Stimulated activated naive B cell treated with anti-CD40 and anti-IgM and Interleukin-4, amounts not matched to agents 10 μg/mL and 1 μg/mL and 100 μg/mL, for 72 hours (primary cell): ENCODE data around the gene NCOA6.
"Not testable (repeated sequence)": the region's sequence is repeated elsewhere in the genome, so short reads cannot be mapped to it uniquely, and the experiment has no call there.

Experiments
- ATAC-seq, 2 donors: fragments of 150-1000 bp; cut with Tn5 transposase; replicated peaks; 2 replicates each; pipeline ENCODE4 v1.10.0; 2021; ENCODE audit warnings: moderate library complexity in 1 of 2
- DNase-seq: peaks from one replicate; pipeline ENCODE4 v3.0.0; 2021
- H3K27ac Mint-ChIP-seq: one replicate; pipeline ENCODE4 v1.8.0; 2022; ENCODE audit warnings: mild to moderate bottlenecking, mixed read lengths
- H3K27me3 Mint-ChIP-seq, 2 donors: one replicate each; pipeline ENCODE4 v1.8.0; 2022; ENCODE audit warnings: mixed read lengths in 2 of 2
- H3K36me3 Mint-ChIP-seq, 2 donors: one replicate each; pipeline ENCODE4 v1.8.0; 2022; ENCODE audit warnings: mixed read lengths in 2 of 2, mild to moderate bottlenecking in 1 of 2
- H3K4me1 Mint-ChIP-seq, 2 donors: one replicate each; pipeline ENCODE4 v1.8.0; 2022; ENCODE audit warnings: mixed read lengths in 2 of 2, mild to moderate bottlenecking in 1 of 2
- H3K4me3 Mint-ChIP-seq, 2 donors: one replicate each; pipeline ENCODE4 v1.8.0; 2022; ENCODE audit warnings: mild to moderate bottlenecking in 2 of 2, mixed read lengths in 2 of 2, moderate library complexity in 1 of 2
- H3K9me3 Mint-ChIP-seq, 2 donors: one replicate each; pipeline ENCODE4 v1.8.0; 2022; ENCODE audit warnings: mixed read lengths in 2 of 2, mild to moderate bottlenecking in 1 of 2

Gene NCOA6

DNA sequence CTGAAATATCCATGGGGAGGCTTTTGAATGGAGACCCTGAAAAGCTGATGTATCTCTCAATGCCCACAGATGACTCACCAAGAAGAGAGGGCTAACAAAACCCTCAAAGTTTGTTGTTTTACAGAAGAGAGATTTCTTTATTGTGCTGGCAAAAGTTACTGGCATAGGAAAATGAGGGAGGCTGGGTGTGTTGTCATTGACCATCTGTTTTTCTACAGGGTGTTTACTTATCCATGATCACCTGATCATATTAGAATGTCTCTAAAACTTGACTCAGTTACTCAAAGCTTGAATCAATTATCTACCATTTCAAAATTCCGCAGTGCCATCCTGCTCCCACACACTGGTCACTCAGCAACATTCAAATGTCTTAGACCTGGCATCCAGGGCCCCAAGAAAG, 9.8 kb downstream of the NCOA6 start:
- H3K4me3 Mint-ChIP-seq = no peak overlapping the region
- no peak for ATAC-seq
- H3K9me3 Mint-ChIP-seq = no peaks in the 10 kb centered on the region
- no peaks in the 10 kb centered on the region for H3K27me3 Mint-ChIP-seq
- H3K36me3 Mint-ChIP-seq = no peaks in the 10 kb centered on the region
- DNase-seq = no peak
- H3K4me1 Mint-ChIP-seq = peaks cover 11 to 40% of the 10 kb centered on the region in 2 donors
- no peak overlapping the region for H3K27ac Mint-ChIP-seq

DNA sequence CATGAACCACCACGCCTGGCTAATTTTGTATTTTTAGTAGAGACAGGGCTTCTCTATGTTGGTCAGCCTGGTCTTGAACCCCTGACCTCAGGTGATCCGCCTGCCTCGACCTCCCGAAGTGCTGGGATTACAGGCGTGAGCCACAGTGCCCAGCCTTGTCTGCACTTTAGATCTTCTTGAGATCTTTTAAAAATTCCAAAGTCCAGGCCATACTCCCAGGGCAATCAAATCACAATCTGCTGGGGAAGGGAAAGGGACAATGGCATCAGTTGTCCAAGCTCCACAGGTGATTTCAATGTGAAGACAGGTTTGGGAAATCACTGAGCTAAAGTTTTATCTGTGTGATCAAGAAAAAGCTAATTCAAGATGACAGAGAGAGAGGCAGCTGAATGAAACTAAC, 16.9 kb downstream of the NCOA6 start:
- no peaks in the 10 kb centered on the region for H3K9me3 Mint-ChIP-seq
- ATAC-seq (no peak), DNase-seq (no peak)
- H3K27ac Mint-ChIP-seq = no peak overlapping the region
- peaks cover 0 to 8% of the 10 kb centered on the region in 2 donors for H3K36me3 Mint-ChIP-seq
- no peak overlapping the region for H3K4me3 Mint-ChIP-seq
- H3K27me3 Mint-ChIP-seq = no peaks in the 10 kb centered on the region
- H3K4me1 Mint-ChIP-seq = peaks cover 10 to 29% of the 10 kb centered on the region in 2 donors

DNA sequence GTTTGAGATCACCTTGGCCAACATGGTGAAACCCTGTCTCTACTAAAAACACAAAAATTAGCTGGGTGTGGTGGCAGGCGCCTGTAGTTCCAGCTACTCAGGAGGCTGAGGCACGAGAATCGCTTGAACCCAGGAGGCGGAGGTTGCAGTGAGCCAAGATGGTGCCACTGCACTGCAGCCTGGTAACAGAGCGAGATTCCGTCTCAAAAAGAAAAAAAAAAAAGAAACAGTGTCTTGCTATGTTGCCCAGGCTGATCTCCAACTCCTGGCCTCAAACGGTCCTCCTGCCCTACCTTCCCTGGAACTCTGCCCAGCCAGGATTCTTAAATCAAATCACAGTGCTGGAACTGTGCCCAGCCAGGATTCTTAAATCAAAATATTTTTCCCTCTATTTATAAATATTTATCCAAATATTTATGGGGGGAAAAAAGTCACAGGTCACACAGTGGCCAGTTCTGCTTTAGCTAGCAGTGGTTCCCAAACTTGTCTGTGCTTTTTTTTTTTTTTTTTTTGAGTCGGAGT, 17.4 kb downstream of the NCOA6 start:
- peaks cover 10 to 29% of the 10 kb centered on the region in 2 donors for H3K4me1 Mint-ChIP-seq
- H3K27me3 Mint-ChIP-seq, H3K9me3 Mint-ChIP-seq, H3K4me3 Mint-ChIP-seq, H3K27ac Mint-ChIP-seq, DNase-seq, ATAC-seq, H3K36me3 Mint-ChIP-seq: not testable (repeated sequence)

DNA sequence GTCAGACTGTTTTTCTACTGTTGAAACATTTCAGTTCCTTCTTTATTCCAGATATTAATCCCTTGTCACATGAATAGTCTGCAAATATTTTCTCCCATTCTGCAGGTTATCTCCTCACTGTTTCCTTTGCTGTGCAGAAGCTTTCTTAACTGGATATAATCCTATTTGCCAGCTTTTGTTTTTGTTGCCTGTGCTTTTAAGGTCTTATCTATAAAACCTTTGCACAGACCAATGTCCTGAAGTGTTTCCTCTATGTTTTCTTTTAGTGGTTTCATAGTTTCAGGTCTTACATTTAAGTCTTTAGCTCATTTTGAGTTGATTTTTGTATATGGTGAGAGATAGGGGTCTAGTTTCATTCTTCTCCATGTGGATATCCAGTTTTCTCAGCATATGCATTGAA, 19.2 kb downstream of the NCOA6 start:
- peak overlapping the region; percentile 63 for H3K27ac Mint-ChIP-seq
- peaks cover 14 to 38% of the 10 kb centered on the region in 2 donors for H3K4me1 Mint-ChIP-seq
- ATAC-seq (no peak), DNase-seq (no peak)
- H3K36me3 Mint-ChIP-seq = peaks cover 2 to 16% of the 10 kb centered on the region in 2 donors
- no peak overlapping the region for H3K4me3 Mint-ChIP-seq
- H3K27me3 Mint-ChIP-seq = no peaks in the 10 kb centered on the region
- H3K9me3 Mint-ChIP-seq = no peaks in the 10 kb centered on the region

DNA sequence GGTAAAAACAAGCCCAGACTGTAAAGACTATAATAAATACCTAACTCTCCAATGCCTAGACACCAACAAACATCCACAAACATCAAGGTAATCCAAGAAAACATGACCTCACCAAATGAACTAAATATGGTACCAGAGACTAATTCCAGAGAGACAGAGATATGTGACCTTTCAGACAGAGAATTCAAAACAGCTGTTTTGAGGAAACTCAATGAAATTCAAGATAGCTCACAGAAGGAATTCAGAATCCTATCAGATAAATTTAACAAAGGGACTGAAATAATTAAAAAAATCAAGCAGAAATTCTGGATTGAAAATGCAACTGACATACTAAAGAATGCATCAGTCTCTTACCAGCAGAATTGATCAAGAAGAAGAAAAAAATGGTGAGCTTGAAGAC, 26.6 kb downstream of the NCOA6 start:
- H3K36me3 Mint-ChIP-seq = peaks cover 2 to 12% of the 10 kb centered on the region in 2 donors
- DNase-seq = no peak
- no peaks in the 10 kb centered on the region for H3K9me3 Mint-ChIP-seq
- no peak for ATAC-seq
- no peak overlapping the region for H3K27ac Mint-ChIP-seq
- no peak overlapping the region for H3K4me3 Mint-ChIP-seq
- H3K27me3 Mint-ChIP-seq = no peaks in the 10 kb centered on the region
- H3K4me1 Mint-ChIP-seq = peaks cover 16 to 45% of the 10 kb centered on the region in 2 donors

DNA sequence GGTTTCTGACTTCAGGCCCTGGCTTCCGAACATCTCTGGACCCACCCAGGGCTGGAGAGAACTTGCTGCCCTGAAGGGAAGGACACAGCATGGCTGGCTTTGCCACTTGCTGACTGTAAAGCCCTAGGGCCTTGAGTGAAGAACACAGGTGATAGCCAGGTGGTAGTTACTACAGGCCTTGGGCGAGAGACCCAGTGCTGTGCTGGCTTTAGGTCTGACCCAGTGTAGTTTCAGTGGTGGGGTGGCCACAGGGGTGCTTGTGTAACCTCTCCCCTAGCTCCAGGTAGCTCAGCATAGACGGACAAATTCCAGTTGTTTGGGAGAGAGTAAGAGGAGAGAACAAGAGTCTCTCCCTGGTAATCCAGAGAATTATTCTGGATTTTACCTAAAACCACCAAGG, 27.1 kb downstream of the NCOA6 start:
- H3K27ac Mint-ChIP-seq = no peak overlapping the region
- H3K27me3 Mint-ChIP-seq = no peaks in the 10 kb centered on the region
- no peak overlapping the region for H3K4me3 Mint-ChIP-seq
- H3K9me3 Mint-ChIP-seq = no peaks in the 10 kb centered on the region
- ATAC-seq (no peak), DNase-seq (no peak)
- peaks cover 16 to 45% of the 10 kb centered on the region in 2 donors for H3K4me1 Mint-ChIP-seq
- peaks cover 2 to 12% of the 10 kb centered on the region in 2 donors for H3K36me3 Mint-ChIP-seq

DNA sequence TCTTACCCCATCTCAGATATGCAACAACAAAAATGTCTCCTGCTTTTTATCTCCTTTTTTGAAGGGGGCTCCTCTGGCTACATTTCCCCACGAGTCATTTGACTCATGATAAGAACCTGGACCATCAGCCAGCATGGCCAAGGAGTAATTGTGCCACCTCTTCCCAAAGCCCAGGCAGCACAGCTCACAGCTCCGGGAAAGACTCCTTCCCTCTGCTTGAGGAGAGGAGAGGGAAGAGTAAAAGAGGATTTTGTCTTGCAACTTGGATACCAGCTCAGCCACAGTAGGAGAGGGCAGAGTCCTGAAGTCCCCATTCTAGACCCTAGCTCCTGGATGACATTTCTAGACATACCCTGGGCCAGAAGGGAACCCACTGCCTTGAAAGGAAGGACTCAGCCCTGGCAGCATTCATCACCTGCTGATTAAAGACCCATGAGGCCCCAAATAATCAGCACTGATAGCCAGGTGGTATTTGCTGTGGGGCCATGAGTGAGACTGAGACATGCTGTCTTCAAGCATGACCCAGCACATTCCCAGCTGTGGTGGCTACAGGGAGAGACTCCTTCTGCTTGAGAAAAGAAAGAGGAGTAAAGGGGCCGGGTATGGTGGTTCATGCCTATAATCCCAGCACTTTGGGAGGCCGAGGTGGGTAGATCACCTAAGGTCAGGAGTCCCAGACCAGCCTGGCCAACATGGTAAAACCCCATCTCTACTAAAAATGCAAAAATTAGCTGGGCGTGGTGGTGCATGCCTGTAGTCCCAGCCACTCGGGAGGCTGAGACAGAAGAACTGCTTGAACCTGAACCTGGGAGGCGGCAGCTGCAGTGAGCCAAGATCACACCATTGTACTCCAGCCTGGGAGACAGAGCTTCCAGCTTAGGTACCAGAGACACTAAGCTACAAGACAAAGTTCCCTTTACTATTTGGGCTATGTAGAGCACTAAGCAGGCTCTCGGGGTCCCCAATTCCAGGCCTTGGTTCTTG, 28.1 kb downstream of the NCOA6 start:
- DNase-seq (no peak), ATAC-seq (no peak)
- H3K27me3 Mint-ChIP-seq = no peaks in the 10 kb centered on the region
- no peak overlapping the region for H3K4me3 Mint-ChIP-seq
- H3K27ac Mint-ChIP-seq = no peak overlapping the region
- H3K36me3 Mint-ChIP-seq = peaks cover 2 to 12% of the 10 kb centered on the region in 2 donors
- H3K9me3 Mint-ChIP-seq = no peaks in the 10 kb centered on the region
- peaks cover 16 to 45% of the 10 kb centered on the region in 2 donors for H3K4me1 Mint-ChIP-seq

DNA sequence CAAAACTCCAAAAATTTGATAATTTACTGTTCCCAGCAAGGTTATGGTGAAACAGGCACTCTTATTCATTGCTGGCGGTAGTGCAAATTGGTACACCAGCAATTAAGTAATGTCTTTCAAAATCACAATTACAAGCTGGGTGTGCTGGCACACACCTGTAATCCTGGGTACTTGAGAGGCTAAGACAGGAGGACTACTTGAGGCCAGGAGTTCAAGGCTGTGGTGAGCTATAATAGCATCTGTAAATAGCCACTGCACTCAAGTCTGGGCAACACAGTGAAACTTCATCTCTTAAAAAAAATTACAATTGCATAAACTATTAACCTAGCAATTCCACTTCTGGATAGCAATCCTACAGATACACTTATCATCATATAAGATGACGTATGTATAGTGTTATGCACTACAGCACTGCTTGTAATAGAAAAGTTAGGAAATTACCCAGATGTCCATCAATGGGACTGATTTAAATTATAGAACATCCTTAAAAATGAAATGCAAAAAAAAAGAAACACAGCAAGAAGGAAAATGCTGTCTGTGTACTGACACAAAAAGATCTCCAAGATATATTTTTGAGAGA, 31.4 kb downstream of the NCOA6 start:
- DNase-seq = no peak
- Mint-ChIP-seq H3K9me3 (no peaks in the 10 kb centered on the region), H3K27me3 (no peaks in the 10 kb centered on the region), H3K27ac (no peak overlapping the region), H3K4me1 (peaks cover 10 to 21% of the 10 kb centered on the region in 2 donors), H3K36me3 (peaks cover 4 to 9% of the 10 kb centered on the region in 2 donors), H3K4me3 (no peak overlapping the region)
- ATAC-seq = no peak

DNA sequence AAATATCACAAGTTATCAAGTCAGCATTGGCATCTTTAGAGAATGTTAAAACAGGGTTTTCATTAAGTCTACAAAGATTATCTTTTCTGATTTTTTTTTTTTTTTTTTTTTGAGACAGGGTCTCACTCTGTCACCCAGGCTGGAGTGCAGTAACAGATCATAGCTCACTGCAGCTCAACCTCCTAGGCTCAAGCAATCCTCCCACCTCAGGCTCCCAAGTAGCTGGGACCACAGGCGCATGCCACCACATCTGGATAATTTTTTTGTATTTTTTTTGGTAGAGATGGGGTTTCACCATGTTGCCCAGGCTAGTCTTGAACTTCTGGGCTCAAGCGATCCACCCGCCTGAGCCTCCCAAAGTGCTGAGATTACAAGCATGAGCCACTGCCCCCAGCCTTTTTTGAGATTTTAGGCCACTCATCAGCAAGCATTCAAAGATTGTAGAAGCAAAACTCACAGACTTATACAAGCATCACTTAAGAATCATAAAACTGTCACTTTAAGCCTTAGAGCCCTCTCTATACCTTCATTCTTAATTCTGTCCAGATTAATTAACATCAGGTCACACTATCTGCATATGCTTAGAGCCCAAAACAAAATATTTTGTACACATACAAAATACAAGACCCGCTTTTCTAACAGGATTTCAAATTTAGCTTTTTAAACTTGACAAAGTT, 32.6 kb downstream of the NCOA6 start:
- no peak for ATAC-seq

DNA sequence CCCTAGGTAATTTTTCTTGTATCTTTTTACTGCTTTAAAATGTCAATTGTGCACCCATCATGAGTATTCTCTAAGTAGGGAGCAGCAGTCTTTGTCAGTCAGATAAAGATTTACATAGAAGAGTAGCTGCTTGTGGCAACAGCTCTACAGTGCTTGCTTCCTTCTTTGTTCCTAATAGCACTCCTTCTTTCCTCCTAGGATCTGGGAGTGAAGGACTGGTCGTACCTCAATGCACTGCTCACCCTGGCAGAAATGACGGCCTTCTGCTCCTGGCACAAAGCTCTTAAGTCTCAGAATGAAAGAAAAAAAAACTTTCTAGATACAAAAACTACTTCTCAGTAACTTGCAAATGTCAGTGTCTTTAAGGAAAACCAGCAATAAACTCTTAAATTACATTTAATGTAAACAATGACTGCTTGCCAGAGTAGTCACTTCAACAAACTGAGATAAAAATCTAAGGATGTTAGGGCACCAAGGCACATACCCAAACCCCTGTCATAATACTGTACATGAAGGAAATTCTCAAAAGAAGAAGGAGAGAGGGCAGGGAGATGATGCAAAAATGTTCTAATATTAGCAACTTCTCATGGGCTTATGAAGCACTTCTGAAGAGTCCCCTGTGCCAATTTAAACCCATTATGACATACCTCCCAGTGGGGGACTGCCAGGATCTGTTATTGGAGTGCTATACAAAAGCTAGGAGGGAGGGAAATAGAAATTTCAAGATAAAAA, 34.0 kb downstream of the NCOA6 start:
- Mint-ChIP-seq H3K27ac (no peak overlapping the region), H3K4me3 (no peak overlapping the region), H3K9me3 (no peaks in the 10 kb centered on the region), H3K27me3 (no peaks in the 10 kb centered on the region), H3K36me3 (peaks cover 4 to 13% of the 10 kb centered on the region in 2 donors), H3K4me1 (peaks cover 0 to 2% of the 10 kb centered on the region in 2 donors)
- ATAC-seq (no peak), DNase-seq (no peak)

More for the DNA sequence above, 32.6 kb downstream of the NCOA6 start:
- no peaks in the 10 kb centered on the region for H3K9me3 Mint-ChIP-seq
- H3K27me3 Mint-ChIP-seq = no peaks in the 10 kb centered on the region
- H3K27ac Mint-ChIP-seq = no peak overlapping the region
- peaks cover 4 to 8% of the 10 kb centered on the region in 2 donors for H3K4me1 Mint-ChIP-seq
- DNase-seq = no peak
- no peak overlapping the region for H3K4me3 Mint-ChIP-seq
- peaks cover 4 to 9% of the 10 kb centered on the region in 2 donors for H3K36me3 Mint-ChIP-seq

DNA sequence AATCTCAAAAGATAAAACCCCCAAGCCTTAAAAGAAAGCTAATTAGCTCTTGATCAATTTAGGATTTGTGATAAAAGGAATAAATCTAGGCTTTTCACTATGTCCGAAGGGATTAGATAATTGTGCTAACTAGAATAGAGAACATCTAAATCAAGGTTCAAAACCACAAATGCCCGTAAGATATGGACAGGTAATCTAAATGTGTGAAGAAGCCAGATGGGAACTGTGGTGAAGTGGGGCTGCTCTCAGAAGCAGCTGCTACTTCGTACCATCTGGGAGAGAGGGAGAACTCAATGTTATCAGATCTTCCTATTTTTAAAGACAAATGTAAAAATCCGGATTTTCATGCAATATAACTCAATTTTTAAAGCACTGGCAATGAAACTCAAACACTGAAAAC, 44.2 kb downstream of the NCOA6 start:
- H3K36me3 Mint-ChIP-seq = peaks cover 6% of the 10 kb centered on the region in 2 donors

DNA sequence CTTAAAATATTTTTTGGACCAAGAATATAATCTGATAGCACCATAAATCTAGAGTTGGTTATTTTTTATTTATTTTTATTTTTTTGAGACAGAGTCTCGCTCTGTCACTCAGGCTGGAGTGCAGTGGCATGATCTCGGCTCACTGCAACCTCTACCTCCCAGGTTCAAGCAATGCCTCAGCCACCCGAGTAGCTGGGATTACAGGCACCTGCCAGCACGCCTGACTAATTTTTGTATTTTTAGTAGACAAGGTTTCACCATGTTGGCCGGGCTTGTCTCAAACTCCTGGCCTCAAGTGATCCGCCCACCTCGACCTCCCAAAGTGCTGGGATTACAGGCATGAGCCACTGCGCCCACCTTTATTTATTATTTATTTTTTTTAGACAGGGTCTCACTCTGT, 45.2 kb downstream of the NCOA6 start:
- not testable (repeated sequence) for H3K9me3 Mint-ChIP-seq, ATAC-seq, DNase-seq, H3K4me1 Mint-ChIP-seq, H3K4me3 Mint-ChIP-seq, H3K27ac Mint-ChIP-seq, H3K27me3 Mint-ChIP-seq
- peaks cover 10% of the 10 kb centered on the region in 2 donors for H3K36me3 Mint-ChIP-seq

More for the DNA sequence above, 44.2 kb downstream of the NCOA6 start:
- no peak overlapping the region for H3K4me3 Mint-ChIP-seq
- no peaks in the 10 kb centered on the region for H3K4me1 Mint-ChIP-seq
- ATAC-seq = no peak
- no peaks in the 10 kb centered on the region for H3K27me3 Mint-ChIP-seq
- H3K9me3 Mint-ChIP-seq = no peaks in the 10 kb centered on the region
- no peak overlapping the region for H3K27ac Mint-ChIP-seq
- DNase-seq = no peak

DNA sequence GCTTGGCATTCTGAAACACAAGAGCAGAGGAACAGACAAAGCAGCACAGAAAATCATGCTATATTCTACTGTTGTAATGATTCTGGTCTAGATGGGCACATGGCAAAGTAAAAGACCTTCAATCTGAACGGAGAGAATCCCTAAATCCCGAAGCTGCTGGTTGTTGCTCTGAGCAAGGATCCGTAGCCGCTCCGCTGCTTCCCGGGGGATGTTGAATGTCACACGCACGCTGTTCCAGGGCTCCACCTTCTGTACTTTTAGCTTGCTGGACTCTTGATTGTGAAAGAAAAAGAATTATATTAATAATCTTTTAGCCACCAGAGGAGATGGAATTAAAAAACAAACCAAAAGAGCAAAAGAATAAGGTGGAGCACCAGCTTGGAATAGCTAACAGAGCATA, 49.3 kb downstream of the NCOA6 start:
- DNase-seq (no peak), ATAC-seq (no peak)
- H3K27ac Mint-ChIP-seq = peak overlapping the region; percentile 39
- no peaks in the 10 kb centered on the region for H3K27me3 Mint-ChIP-seq
- no peak overlapping the region for H3K4me3 Mint-ChIP-seq
- no peaks in the 10 kb centered on the region for H3K4me1 Mint-ChIP-seq
- H3K36me3 Mint-ChIP-seq = peaks cover 31 to 32% of the 10 kb centered on the region in 2 donors
- H3K9me3 Mint-ChIP-seq = no peaks in the 10 kb centered on the region

DNA sequence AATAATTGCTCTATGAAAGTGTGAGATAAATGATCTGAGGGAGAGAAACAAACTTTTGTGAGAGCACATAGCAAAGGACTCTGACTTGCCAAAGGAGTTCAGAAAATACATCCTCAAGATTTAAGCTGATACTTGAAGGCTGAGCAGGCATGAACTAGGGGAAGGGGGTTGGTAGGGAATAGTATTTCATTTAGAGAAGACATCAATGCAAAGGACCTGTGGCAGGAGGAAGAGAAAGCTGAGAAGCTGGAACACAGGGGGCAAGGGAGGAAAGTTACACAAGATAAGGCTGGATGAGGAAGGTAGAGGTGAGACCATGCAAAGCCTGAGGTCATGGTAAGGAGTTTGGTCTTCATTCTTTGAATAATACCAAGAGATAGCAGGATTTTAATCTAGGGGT, 50.6 kb downstream of the NCOA6 start:
- no peak for DNase-seq
- no peaks in the 10 kb centered on the region for H3K4me1 Mint-ChIP-seq
- H3K27ac Mint-ChIP-seq = no peak overlapping the region
- H3K4me3 Mint-ChIP-seq = no peak overlapping the region
- H3K27me3 Mint-ChIP-seq = no peaks in the 10 kb centered on the region
- peaks cover 31 to 32% of the 10 kb centered on the region in 2 donors for H3K36me3 Mint-ChIP-seq
- H3K9me3 Mint-ChIP-seq = no peaks in the 10 kb centered on the region
- no peak for ATAC-seq
